ENCODE measurements around the gene CBARP.
"Not testable (repeated sequence)": the region's sequence is repeated elsewhere in the genome, so short reads cannot be mapped to it uniquely, and the experiment has no call there.

Gene CBARP

DNA sequence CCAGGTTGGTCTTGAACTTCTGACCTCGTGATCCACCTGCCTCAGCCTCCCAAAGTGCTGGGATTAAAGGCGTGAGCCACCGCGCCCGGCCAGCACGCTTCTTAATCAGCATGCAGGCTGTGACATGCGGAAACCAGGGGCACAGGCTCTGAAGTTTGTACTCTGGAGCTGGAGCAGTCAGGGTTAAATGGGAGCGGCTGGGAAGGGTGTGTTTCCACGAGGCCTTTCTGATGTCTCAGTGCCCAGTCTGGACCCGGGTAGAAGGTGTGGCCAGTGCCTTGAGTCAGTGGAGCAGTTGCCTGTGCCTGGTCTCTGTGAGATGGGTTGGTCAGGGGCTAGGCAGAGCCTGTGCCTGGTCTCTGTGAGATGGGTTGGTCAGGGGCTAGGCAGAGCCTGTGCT lies 29.0 kb downstream of the CBARP start:
- FAIRE-seq: not testable (repeated sequence)

DNA sequence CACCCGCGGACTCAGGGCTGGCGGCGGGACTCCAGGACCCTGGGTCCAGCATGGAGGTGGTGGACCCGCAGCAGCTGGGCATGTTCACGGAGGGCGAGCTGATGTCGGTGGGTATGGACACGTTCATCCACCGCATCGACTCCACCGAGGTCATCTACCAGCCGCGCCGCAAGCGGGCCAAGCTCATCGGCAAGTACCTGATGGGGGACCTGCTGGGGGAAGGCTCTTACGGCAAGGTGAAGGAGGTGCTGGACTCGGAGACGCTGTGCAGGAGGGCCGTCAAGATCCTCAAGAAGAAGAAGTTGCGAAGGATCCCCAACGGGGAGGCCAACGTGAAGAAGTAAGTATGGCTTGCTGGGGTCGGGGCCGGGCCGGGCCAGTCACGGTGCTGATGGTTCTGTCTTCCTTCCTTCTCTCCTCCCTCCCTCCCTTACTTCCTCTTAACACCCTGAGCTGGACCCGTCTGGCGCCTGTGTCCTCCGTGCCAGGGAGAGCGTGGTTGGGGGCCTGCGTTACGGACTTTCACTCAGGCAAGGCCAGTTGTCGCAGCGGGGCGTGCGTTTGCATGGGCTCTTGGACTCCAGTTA lies 30.8 kb downstream of the CBARP start:
- FAIRE-seq: no peak

DNA sequence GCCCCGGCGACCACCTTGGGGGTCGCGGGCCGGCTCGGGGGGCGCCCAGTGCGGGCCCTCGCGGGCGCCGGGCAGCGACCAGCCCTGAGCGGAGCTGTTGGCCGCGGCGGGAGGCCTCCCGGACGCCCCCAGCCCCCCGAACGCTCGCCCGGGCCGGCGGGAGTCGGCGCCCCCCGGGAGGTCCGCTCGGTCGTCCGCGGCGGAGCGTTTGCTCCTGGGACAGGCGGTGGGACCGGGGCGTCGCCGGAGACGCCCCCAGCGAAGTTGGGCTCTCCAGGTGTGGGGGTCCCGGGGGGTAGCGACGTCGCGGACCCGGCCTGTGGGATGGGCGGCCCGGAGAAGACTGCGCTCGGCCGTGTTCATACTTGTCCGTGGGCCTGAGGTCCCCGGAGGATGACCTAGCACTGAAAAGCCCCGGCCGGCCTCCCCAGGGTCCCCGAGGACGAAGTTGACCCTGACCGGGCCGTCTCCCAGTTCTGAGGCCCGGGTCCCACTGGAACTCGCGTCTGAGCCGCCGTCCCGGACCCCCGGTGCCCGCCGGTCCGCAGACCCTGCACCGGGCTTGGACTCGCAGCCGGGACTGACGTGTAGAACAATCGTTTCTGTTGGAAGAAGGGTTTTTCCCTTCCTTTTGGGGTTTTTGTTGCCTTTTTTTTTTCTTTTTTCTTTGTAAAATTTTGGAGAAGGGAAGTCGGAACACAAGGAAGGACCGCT lies 31.5 kb downstream of the CBARP start:
- no peak for FAIRE-seq

DNA sequence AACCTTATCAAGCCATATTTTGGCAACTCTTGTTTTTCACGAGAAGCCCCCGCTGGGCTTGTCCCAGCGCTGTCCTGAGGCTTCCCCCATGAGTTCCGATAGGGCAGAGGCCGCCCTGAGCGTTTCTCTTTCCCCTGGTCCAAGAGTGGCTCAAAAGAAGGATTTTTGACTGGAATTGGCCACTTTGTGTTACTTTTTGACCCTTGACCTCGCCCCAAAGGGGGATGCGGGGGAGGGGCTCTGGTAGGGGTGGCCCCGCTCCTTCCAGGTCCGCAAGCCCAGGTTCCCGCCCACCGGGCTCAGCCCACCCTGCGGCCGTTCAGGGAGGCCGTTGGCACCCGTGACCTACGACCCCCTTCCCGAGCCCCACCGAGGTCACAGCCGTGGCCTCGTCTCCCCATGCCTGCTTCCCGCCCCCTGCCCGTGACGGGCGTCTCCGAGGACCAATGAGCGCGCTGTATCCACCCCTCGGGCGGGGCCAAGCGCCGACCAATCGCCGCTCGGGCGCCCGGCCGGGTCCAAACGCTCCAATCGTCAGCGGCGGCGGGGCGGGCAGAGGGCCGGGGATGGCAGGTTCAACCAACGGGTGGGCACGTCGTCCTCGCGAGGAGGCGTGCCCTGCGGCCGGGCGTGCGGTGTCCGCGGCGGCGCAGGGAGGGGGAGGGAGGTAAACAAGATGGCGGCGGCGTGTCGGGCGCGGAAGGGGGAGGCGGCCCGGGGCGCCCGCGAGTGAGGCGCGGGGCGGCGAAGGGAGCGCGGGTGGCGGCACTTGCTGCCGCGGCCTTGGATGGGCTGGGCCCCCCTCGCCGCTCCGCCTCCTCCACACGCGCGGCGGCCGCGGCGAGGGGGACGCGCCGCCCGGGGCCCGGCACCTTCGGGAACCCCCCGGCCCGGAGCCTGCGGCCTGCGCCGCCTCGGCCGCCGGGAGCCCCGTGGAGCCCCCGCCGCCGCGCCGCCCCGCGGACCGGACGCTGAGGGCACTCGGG lies 32.4 kb downstream of the CBARP start, which contains the start of gene STK11:
STK11 (plus strand) TSS at position 665 of the 986 bp plus-strand sequence. CDS start 1,136 bp downstream, outside the sequence.
- FAIRE-seq: no peak

DNA sequence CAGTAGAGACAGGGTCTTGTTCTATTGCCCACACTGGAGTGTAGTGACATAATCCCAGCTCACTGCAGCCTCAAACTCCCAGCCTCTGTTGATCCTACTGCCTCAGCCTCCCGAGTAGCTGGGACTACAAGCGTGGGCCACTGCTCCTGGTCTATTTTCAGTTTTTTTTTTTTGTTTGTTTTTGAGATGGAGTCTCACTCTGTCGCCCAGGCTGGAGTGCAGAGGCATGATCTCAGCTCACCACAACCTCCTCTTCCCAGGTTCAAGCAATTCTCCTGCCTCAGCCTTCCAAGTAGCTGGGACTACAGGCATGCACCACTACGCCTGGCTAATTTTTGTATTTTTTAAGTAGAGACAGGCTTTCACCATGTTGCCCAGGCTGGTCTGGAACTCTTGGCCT lies 37.2 kb downstream of the CBARP start:
- FAIRE-seq: not testable (repeated sequence)

DNA sequence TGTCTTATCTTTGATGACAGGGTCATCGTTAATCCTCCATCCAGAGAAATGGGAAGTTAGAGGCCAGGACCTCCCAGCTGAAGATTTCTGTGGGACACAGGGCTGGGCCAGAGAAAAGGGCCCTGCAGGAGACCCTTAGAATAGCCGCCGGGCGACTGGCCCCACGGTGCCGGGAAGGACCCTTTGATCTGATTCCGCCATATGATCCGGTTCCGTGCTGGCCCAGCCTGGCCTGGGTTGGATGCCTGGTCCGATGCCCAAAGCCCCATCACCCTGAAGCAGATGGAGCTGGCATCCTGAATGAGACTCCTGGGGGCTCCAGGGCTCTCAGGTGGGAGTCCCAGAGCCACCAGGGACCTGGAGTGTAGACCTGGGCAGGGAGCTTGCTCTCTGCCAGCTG lies 38.3 kb downstream of the CBARP start:
- FAIRE-seq: no peak

DNA sequence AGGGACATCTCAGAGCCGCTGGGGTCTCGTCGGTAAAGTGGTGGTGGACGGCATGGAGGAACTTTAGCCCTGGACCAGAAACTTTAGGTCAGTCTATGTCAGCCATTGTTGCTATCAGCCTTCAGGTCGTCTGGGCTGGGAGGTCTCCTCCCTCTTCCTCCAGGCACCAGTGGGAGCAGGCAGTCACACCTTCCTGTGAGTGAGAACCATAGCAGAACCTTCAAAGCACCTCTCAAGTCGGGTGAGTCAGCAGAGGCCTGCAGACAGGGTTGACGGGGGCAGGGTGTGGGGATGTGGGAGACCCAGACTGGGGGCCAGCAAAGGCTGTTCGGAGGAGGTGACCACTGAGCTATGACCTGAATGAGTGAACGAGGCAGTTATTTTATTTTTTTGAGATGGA lies 48.4 kb downstream of the CBARP start:
- FAIRE-seq: no peak

DNA sequence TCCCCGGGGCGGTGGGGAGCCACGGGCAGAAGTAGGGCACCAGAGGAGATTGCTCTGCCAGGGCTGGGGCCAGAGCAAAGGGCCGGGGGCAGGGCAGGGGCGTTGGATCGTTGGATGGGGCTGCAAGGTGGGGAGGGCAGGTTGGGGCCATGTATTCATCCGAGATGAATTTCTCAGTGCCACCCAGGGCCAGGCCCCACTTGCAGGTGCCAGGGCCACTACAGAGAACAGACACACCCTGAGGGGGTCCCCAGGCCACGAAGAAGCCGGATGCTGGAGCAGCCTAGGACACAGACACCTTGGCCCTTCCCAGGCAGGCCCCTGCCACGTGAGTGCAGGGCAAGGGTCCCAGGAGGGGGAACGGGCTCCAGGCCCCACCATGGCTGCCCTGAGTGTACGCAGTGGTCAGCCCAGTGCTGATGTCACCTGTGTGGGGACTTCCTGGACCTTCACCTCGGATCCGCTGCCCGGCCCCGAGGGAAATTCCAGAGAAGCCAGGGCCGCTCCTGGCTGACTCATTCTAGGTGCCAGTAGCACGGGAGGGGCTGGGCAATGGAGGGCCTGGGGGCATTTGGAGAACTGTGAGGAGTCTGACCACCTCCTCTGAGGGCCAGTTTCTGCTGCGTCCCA lies 54.1 kb downstream of the CBARP start:
- no peak for FAIRE-seq

DNA sequence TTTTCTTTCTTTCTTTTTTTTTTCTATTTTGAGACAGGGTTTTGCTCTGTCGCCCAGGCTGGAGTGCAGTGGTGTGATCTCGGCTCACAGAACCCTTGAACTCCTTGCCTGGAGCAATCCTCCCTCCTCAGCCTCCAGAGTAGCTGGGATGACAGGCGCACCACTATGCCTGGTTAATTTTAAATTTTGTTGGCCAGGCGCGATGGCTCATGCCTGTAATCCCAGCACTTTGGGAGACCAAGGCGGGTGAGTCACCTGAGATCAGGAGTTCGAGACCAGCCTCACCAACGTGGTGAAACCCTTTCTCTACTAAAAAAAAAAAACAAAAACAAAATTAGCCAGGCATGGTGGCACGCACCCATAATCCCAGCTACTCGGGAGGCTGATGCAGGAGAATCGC lies 55.1 kb downstream of the CBARP start:
- FAIRE-seq: no peak

DNA sequence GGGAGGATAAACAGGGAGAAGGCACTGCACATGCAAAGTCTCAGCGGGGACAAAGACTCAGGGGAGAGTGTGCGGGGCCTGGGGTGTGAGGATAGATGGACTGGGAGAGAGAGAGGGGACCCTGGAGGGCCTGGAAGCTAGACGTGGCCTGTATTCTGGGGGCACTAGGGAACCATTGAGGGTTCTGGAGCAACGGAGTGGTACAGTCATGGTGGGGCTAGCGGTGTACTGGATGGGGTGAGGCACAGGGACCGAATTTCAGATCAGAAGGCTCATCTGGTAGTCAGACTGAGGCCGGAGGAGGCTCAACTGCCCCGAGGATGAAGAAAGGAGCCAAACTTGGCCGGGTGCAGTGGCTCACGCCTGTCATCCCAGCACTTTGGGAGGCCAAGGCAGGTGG lies 55.7 kb downstream of the CBARP start:
- FAIRE-seq: no peak

DNA sequence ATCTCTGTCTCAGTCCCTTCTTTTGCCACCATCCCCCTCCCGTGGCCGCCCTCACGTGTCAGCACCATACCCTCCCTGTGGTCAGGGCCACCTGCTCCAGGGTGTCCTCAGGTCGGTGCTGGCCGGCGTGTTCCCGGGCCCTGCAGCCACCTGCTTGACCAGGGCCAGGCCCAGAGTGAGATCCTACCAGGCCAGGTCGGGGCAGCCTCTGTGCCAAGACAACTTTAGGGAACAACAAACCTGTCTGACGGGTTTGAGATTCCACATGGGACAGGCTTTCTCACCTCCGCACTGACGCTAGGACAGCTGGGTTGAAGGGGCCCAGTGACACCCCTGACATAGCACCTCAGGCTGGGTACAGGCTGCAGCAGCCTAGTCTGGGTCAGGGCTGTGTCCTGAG lies 56.2 kb downstream of the CBARP start:
- FAIRE-seq: no peak

Data from endometrium (tissue), 2 donors.